Measurements from ENCODE around the gene SLC26A5. TPM values are rescaled to one million over a fixed set of nuclear protein-coding genes. Genes with fewer than 3 reads are reported as not detected.

The SLC26A5 gene
- total and polyA plus RNA-seq, 2 donors (not counting 1 experiment from before 2014, with no cell fraction given), result not detected

DNA sequence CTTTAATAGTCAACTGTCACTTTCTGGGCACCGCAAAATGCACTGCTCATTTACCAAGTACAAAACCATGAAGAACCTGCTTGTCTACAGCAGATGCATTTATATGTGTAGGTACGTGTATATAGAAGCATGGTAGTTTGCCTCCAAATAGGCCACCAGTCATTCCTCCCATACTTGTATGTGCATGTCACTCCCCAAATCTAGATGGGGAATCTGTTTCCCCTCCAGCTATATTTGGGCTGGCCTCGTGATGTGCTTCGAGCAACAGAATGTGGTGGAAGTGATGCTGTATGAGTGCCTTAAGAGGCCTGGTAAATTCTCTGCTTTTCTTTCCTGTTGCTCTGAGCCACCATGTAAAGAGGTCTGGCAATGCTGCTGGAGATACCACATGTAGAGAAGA is 51.4 kb downstream of the SLC26A5 start:
- H2AFZ ChIP-seq (ENCODE audit: insufficient read depth, low read depth, low read length, poor library complexity, severe bottlenecking), result no peak overlapping the region
- ChIA-PET POLR2A (no interaction called here), CTCF (no interaction called here)
- DNase-seq, result no peak
- no peak overlapping the region for H3K4me3 Mint-ChIP-seq
- no peaks in the 10 kb centered on the region for H3K36me3 ChIP-seq (replicated peaks in 1 of 2; ENCODE audit: control extremely low read depth in 1 of 2, control insufficient read depth in 1 of 2, extremely low read depth in 1 of 2, insufficient read depth in 2 of 2, low read length in 1 of 2)
- no peak overlapping the region for H3K4me3 ChIP-seq (ENCODE audit: control extremely low read depth in 1 of 5, extremely low read depth in 1 of 5, insufficient read depth in 1 of 5, low read depth in 2 of 5, low read length in 4 of 5)
- H3K9ac ChIP-seq (ENCODE audit: low read length), result no peak overlapping the region
- ATAC-seq (ENCODE audit: low read depth), result no peak
- H4K20me1 ChIP-seq (ENCODE audit: control insufficient read depth, insufficient read depth, low read length, poor library complexity, severe bottlenecking), result no peaks in the 10 kb centered on the region
- peaks cover 7% of the 10 kb centered on the region for H3K27me3 Mint-ChIP-seq
- no peak overlapping the region for H3K27ac Mint-ChIP-seq
- H3K27ac ChIP-seq (ENCODE audit: low read length in 2 of 2), result no peak overlapping the region
- WGBS (ENCODE audit: insufficient coverage), result 100% methylated on average over 1 of the region's 4 CpGs
- H3K27me3 ChIP-seq (replicated peaks in 1 of 4; ENCODE audit: control extremely low read depth in 1 of 4, control insufficient read depth in 3 of 4, insufficient read depth in 4 of 4, low read length in 3 of 4), result peaks cover 0 to 3% (median 0%) of the 10 kb centered on the region in 4 experiments
- no peaks in the 10 kb centered on the region for H3K9me3 Mint-ChIP-seq (ENCODE audit: insufficient read depth)
- intact Hi-C loops (cut with micrococcal nuclease), result no loop called here
- no peaks in the 10 kb centered on the region for H3K9me3 ChIP-seq (ENCODE audit: control extremely low read depth in 1 of 3, control insufficient read depth in 2 of 3, insufficient read depth in 1 of 3, low read length in 2 of 3)
- no peaks in the 10 kb centered on the region for H3K4me1 Mint-ChIP-seq
- H3K4me2 ChIP-seq (replicated peaks; ENCODE audit: low read depth, low read length, poor library complexity, severe bottlenecking), result no peak overlapping the region
- no peaks in the 10 kb centered on the region for H3K79me2 ChIP-seq (ENCODE audit: control insufficient read depth, insufficient read depth, low read length)
- TF ChIP-seq CTCF (IDR thresholded peaks at IDR 0.05) (no peak), EZH2 (IDR thresholded peaks at IDR 0.05; ENCODE audit: borderline replicate concordance, insufficient read depth, low read depth, low read length, poor library complexity, severe bottlenecking) (no peak)
- H3K4me1 ChIP-seq (ENCODE audit: control insufficient read depth in 2 of 2, insufficient read depth in 2 of 2, low read length in 2 of 2), result no peaks in the 10 kb centered on the region

- Histone ChIP-seq H3K79me2 (ENCODE audit: control insufficient read depth, insufficient read depth, low read length) (no peaks in the 10 kb centered on the region), H3K4me3 (ENCODE audit: control extremely low read depth in 1 of 5, extremely low read depth in 1 of 5, insufficient read depth in 1 of 5, low read depth in 2 of 5, low read length in 4 of 5) (no peak overlapping the region), H3K9me3 (ENCODE audit: control extremely low read depth in 1 of 3, control insufficient read depth in 2 of 3, insufficient read depth in 1 of 3, low read length in 2 of 3) (no peaks in the 10 kb centered on the region), H3K27ac (ENCODE audit: low read length in 2 of 2) (no peak overlapping the region), H3K4me2 (replicated peaks; ENCODE audit: low read depth, low read length, poor library complexity, severe bottlenecking) (no peak overlapping the region), H3K36me3 (replicated peaks in 1 of 2; ENCODE audit: control extremely low read depth in 1 of 2, control insufficient read depth in 1 of 2, extremely low read depth in 1 of 2, insufficient read depth in 2 of 2, low read length in 1 of 2) (no peaks in the 10 kb centered on the region), H3K9ac (ENCODE audit: low read length) (no peak overlapping the region), H3K4me1 (ENCODE audit: control insufficient read depth in 2 of 2, insufficient read depth in 2 of 2, low read length in 2 of 2) (no peaks in the 10 kb centered on the region), H3K27me3 (replicated peaks in 1 of 4; ENCODE audit: control extremely low read depth in 1 of 4, control insufficient read depth in 3 of 4, insufficient read depth in 4 of 4, low read length in 3 of 4) (peaks cover 0 to 3% (median 0%) of the 10 kb centered on the region in 4 experiments), H2AFZ (ENCODE audit: insufficient read depth, low read depth, low read length, poor library complexity, severe bottlenecking) (no peak overlapping the region), H4K20me1 (ENCODE audit: control insufficient read depth, insufficient read depth, low read length, poor library complexity, severe bottlenecking) (no peaks in the 10 kb centered on the region)
- intact Hi-C loops (cut with micrococcal nuclease), result no loop called here
- Mint-ChIP-seq H3K4me1 (no peaks in the 10 kb centered on the region), H3K27ac (no peak overlapping the region), H3K27me3 (peaks cover 19% of the 10 kb centered on the region), H3K4me3 (no peak overlapping the region), H3K9me3 (ENCODE audit: insufficient read depth) (no peaks in the 10 kb centered on the region)
- POLR2A ChIA-PET, result no interaction called here
- CTCF ChIA-PET, result no interaction called here
- no peak for DNase-seq
- no CpG with 5 or more reads among the region's 2 CpGs for WGBS (ENCODE audit: insufficient coverage)
- no peak for ATAC-seq (ENCODE audit: low read depth)
- TF ChIP-seq CTCF (IDR thresholded peaks at IDR 0.05), result no peak
- TF ChIP-seq EZH2 (IDR thresholded peaks at IDR 0.05; ENCODE audit: borderline replicate concordance, insufficient read depth, low read depth, low read length, poor library complexity, severe bottlenecking), result no peak
Observed at GRCh38 chr7:103391976-103392375, 54.0 kb downstream of the SLC26A5 start.

All from B cell (primary cell).